ENCODE results near the gene PARP3. TPM values are rescaled to one million over a fixed set of nuclear protein-coding genes. Genes with fewer than 3 reads are reported as not detected.

Gene PARP3
- polyA plus RNA-seq, 1 donor = 17.1 TPM

GRCh38 chr3:51975852-51976549 lies 33.8 kb downstream of the PARP3 start:
- H3K4me3 ChIP-seq (ENCODE audit: low read length) = peak overlapping the region; percentile 93
- H3K4me1 ChIP-seq (ENCODE audit: control insufficient read depth, insufficient read depth, low read length) = peaks cover 17% of the 10 kb centered on the region
- no CpG with 5 or more reads among the region's 46 CpGs for WGBS (ENCODE audit: insufficient coverage, low lambda C conversion rate)
- peaks cover 5% of the 10 kb centered on the region for H3K36me3 ChIP-seq (ENCODE audit: control insufficient read depth, insufficient read depth, low read length)
- H3K27ac ChIP-seq (ENCODE audit: low read length) = peak overlapping the region; percentile 96
- peak; percentile 56 to 74 for DNase-seq
- no peaks in the 10 kb centered on the region for H3K9me3 ChIP-seq (ENCODE audit: control insufficient read depth, low read depth, low read length)
- H3K27me3 ChIP-seq (ENCODE audit: control insufficient read depth, insufficient read depth, low read length) = no peaks in the 10 kb centered on the region

- H3K27me3 ChIP-seq (ENCODE audit: control insufficient read depth, insufficient read depth, low read length) = no peaks in the 10 kb centered on the region
- no peak overlapping the region for H3K27ac ChIP-seq (ENCODE audit: low read length)
- no CpG with 5 or more reads among the region's 9 CpGs for whole genome bisulfite sequencing (ENCODE audit: insufficient coverage, low lambda C conversion rate)
- no peak for DNase-seq
- peaks cover 5% of the 10 kb centered on the region for H3K36me3 ChIP-seq (ENCODE audit: control insufficient read depth, insufficient read depth, low read length)
- no peak overlapping the region for H3K4me3 ChIP-seq (ENCODE audit: low read length)
- H3K4me1 ChIP-seq (ENCODE audit: control insufficient read depth, insufficient read depth, low read length) = peaks cover 32% of the 10 kb centered on the region
- no peaks in the 10 kb centered on the region for H3K9me3 ChIP-seq (ENCODE audit: control insufficient read depth, low read depth, low read length)
These were observed 35.4 kb downstream of the PARP3 start for GRCh38 chr3:51977446-51978142.

GRCh38 chr3:51978143-51978502 lies 36.0 kb downstream of the PARP3 start:
- no peak overlapping the region for H3K27ac ChIP-seq (ENCODE audit: low read length)
- no peaks in the 10 kb centered on the region for H3K27me3 ChIP-seq (ENCODE audit: control insufficient read depth, insufficient read depth, low read length)
- H3K4me1 ChIP-seq (ENCODE audit: control insufficient read depth, insufficient read depth, low read length) = peaks cover 35% of the 10 kb centered on the region
- no peak for DNase-seq
- WGBS (ENCODE audit: insufficient coverage, low lambda C conversion rate) = no CpG with 5 or more reads among the region's 4 CpGs
- H3K36me3 ChIP-seq (ENCODE audit: control insufficient read depth, insufficient read depth, low read length) = peaks cover 5% of the 10 kb centered on the region
- no peak overlapping the region for H3K4me3 ChIP-seq (ENCODE audit: low read length)
- H3K9me3 ChIP-seq (ENCODE audit: control insufficient read depth, low read depth, low read length) = no peaks in the 10 kb centered on the region

GRCh38 chr3:51980253-51980652 lies 38.1 kb downstream of the PARP3 start:
- no peak overlapping the region for H3K27ac ChIP-seq (ENCODE audit: low read length)
- DNase-seq = no peak
- no peaks in the 10 kb centered on the region for H3K27me3 ChIP-seq (ENCODE audit: control insufficient read depth, insufficient read depth, low read length)
- no CpG with 5 or more reads among the region's 10 CpGs for WGBS (ENCODE audit: insufficient coverage, low lambda C conversion rate)
- no peaks in the 10 kb centered on the region for H3K9me3 ChIP-seq (ENCODE audit: control insufficient read depth, low read depth, low read length)
- H3K4me1 ChIP-seq (ENCODE audit: control insufficient read depth, insufficient read depth, low read length) = peaks cover 44% of the 10 kb centered on the region
- peaks cover 5% of the 10 kb centered on the region for H3K36me3 ChIP-seq (ENCODE audit: control insufficient read depth, insufficient read depth, low read length)
- H3K4me3 ChIP-seq (ENCODE audit: low read length) = no peak overlapping the region

GRCh38 chr3:51982352-51982837 lies 40.2 kb downstream of the PARP3 start:
- Histone ChIP-seq H3K36me3 (ENCODE audit: control insufficient read depth, insufficient read depth, low read length) (peaks cover 9% of the 10 kb centered on the region), H3K4me1 (ENCODE audit: control insufficient read depth, insufficient read depth, low read length) (peaks cover 59% of the 10 kb centered on the region), H3K4me3 (ENCODE audit: low read length) (peak overlapping the region; percentile 74), H3K27me3 (ENCODE audit: control insufficient read depth, insufficient read depth, low read length) (no peaks in the 10 kb centered on the region), H3K27ac (ENCODE audit: low read length) (peak overlapping the region; percentile 100), H3K9me3 (ENCODE audit: control insufficient read depth, low read depth, low read length) (no peaks in the 10 kb centered on the region)
- peak; percentile 95 to 98 for DNase-seq
- WGBS (ENCODE audit: insufficient coverage, low lambda C conversion rate) = no CpG with 5 or more reads among the region's 4 CpGs

- H3K27ac ChIP-seq (ENCODE audit: low read length) = peak within 1 kb of the TSS; percentile 100
- H3K9me3 ChIP-seq (ENCODE audit: control insufficient read depth, low read depth, low read length) = no peaks in the 10 kb centered on the region
- H3K4me1 ChIP-seq (ENCODE audit: control insufficient read depth, insufficient read depth, low read length) = peaks cover 62% of the 10 kb centered on the region
- WGBS (ENCODE audit: insufficient coverage, low lambda C conversion rate) = no CpG with 5 or more reads among the region's 68 CpGs
- H3K36me3 ChIP-seq (ENCODE audit: control insufficient read depth, insufficient read depth, low read length) = peaks cover 9% of the 10 kb centered on the region
- H3K27me3 ChIP-seq (ENCODE audit: control insufficient read depth, insufficient read depth, low read length) = no peaks in the 10 kb centered on the region
- DNase-seq = peak; percentile 95 to 98
- peak within 1 kb of the TSS; percentile 74 for H3K4me3 ChIP-seq (ENCODE audit: low read length)
These were observed 40.8 kb downstream of the PARP3 start, which contains the start of gene ACY1 for GRCh38 chr3:51982838-51983577. Gene ACY1 (plus strand): TSS chr3:51983535. CDS start chr3:51984065, 530 bp downstream.

GRCh38 chr3:51983578-51984268 lies 41.6 kb downstream of the PARP3 start:
- Histone ChIP-seq H3K4me3 (ENCODE audit: low read length) (peak overlapping the region; percentile 74), H3K9me3 (ENCODE audit: control insufficient read depth, low read depth, low read length) (no peaks in the 10 kb centered on the region), H3K4me1 (ENCODE audit: control insufficient read depth, insufficient read depth, low read length) (peaks cover 62% of the 10 kb centered on the region), H3K36me3 (ENCODE audit: control insufficient read depth, insufficient read depth, low read length) (peaks cover 13% of the 10 kb centered on the region), H3K27ac (ENCODE audit: low read length) (peak overlapping the region; percentile 100), H3K27me3 (ENCODE audit: control insufficient read depth, insufficient read depth, low read length) (no peaks in the 10 kb centered on the region)
- WGBS (ENCODE audit: insufficient coverage, low lambda C conversion rate) = no CpG with 5 or more reads among the region's 22 CpGs
- no peak for DNase-seq

- Histone ChIP-seq H3K36me3 (ENCODE audit: control insufficient read depth, insufficient read depth, low read length) (peaks cover 17% of the 10 kb centered on the region), H3K9me3 (ENCODE audit: control insufficient read depth, low read depth, low read length) (no peaks in the 10 kb centered on the region), H3K4me1 (ENCODE audit: control insufficient read depth, insufficient read depth, low read length) (peaks cover 62% of the 10 kb centered on the region), H3K27ac (ENCODE audit: low read length) (peak overlapping the region; percentile 100), H3K27me3 (ENCODE audit: control insufficient read depth, insufficient read depth, low read length) (no peaks in the 10 kb centered on the region), H3K4me3 (ENCODE audit: low read length) (peak overlapping the region; percentile 74)
- peak in 1 of 2 donors; percentile 59 for DNase-seq
These were observed 42.1 kb downstream of the PARP3 start for GRCh38 chr3:51984269-51984647.

- no CpG with 5 or more reads among the region's 6 CpGs for WGBS (ENCODE audit: insufficient coverage, low lambda C conversion rate)
- Histone ChIP-seq H3K36me3 (ENCODE audit: control insufficient read depth, insufficient read depth, low read length) (peaks cover 17% of the 10 kb centered on the region), H3K9me3 (ENCODE audit: control insufficient read depth, low read depth, low read length) (no peaks in the 10 kb centered on the region), H3K4me1 (ENCODE audit: control insufficient read depth, insufficient read depth, low read length) (peaks cover 62% of the 10 kb centered on the region), H3K4me3 (ENCODE audit: low read length) (peak overlapping the region; percentile 74), H3K27me3 (ENCODE audit: control insufficient read depth, insufficient read depth, low read length) (no peaks in the 10 kb centered on the region), H3K27ac (ENCODE audit: low read length) (peak overlapping the region; percentile 100)
- DNase-seq = no peak
These were observed 42.9 kb downstream of the PARP3 start for GRCh38 chr3:51985063-51985462.

All from large intestine (tissue), 3 donors.